IMR-90 (cell line): Measurements from ENCODE around the gene CCDC116. TPM values are rescaled to one million over a fixed set of nuclear protein-coding genes. Genes with fewer than 3 reads are reported as not detected.

ENCODE experiments used
- ATAC-seq: fragments of 200-7000 bp; cut with Tn5 transposase; 2 replicates; pipeline ENCODE4 v1.9.1; 2020; ENCODE audit warnings: low read depth, mild to moderate bottlenecking, moderate library complexity
- BruUV-seq: library from RNA; stranded (reverse); fragments of 400-500 nt; replicated peaks from 2 replicates; lab custom pipeline; 2021; lab: Mats Ljungman, UMichigan
- CTCF ChIA-PET: fragments of 300-600 bp; formaldehyde crosslinking; extraction: SDS; loops from one replicate; lab custom pipeline; 2021; ENCODE audit warnings: antibody characterized with exemption; lab: Yijun Ruan, JAX
- POLR2A ChIA-PET: fragments of 300-600 bp; sonication (Branson Sonifier 250); formaldehyde crosslinking; loops from one replicate; lab custom pipeline; 2022; ENCODE audit warnings: antibody characterized with exemption; ENCODE audit not compliant: unreplicated experiment; lab: Charles Lee
- DNase-seq: peaks from one replicate; pipeline ENCODE4 v3.0.0; 2013
- H2AFZ ChIP-seq: replicated peaks from 2 replicates; pipeline ENCODE3; 2013; ENCODE audit warnings: low read length, mild to moderate bottlenecking; ENCODE audit not compliant: poor library complexity
- H2AK5ac ChIP-seq: 2 replicates; pipeline ENCODE4 v1.6.1; 2013; ENCODE audit warnings: low read depth, low read length, inconsistent platforms
- H2AK9ac ChIP-seq: replicated peaks from 2 replicates; pipeline ENCODE3; 2013; ENCODE audit warnings: mild to moderate bottlenecking, low read depth, low read length, moderate library complexity; ENCODE audit not compliant: poor library complexity
- H2BK120ac ChIP-seq: 2 replicates; pipeline ENCODE4 v1.6.1; 2013; ENCODE audit warnings: low read depth, low read length, inconsistent platforms
- H2BK15ac ChIP-seq: 3 replicates; pipeline ENCODE4 v1.6.1; 2013; ENCODE audit warnings: low read depth, low read length, inconsistent platforms
- H2BK20ac ChIP-seq: 2 replicates; pipeline ENCODE4 v1.6.1; 2013; ENCODE audit warnings: low read depth, mild to moderate bottlenecking, inconsistent platforms, low read length, moderate library complexity
- H2BK5ac ChIP-seq: 2 replicates; pipeline ENCODE4 v1.6.1; 2013; ENCODE audit warnings: mild to moderate bottlenecking, low read depth, low read length, inconsistent platforms; ENCODE audit not compliant: poor library complexity, severe bottlenecking
- H3K14ac ChIP-seq: replicated peaks from 2 replicates; pipeline ENCODE4 v1.6.1; 2013; ENCODE audit warnings: low read depth, low read length, inconsistent platforms
- H3K18ac ChIP-seq: 2 replicates; pipeline ENCODE4 v1.6.1; 2013; ENCODE audit warnings: low read depth, low read length, control low read depth
- H3K23ac ChIP-seq: 2 replicates; pipeline ENCODE4 v1.6.1; 2013; ENCODE audit warnings: low read depth, low read length, inconsistent platforms
- H3K27ac ChIP-seq: 2 replicates; pipeline ENCODE4 v1.5.1; 2013; ENCODE audit warnings: mild to moderate bottlenecking, control low read depth, low read length; ENCODE audit not compliant: insufficient read depth
- H3K27me3 ChIP-seq: 2 replicates; pipeline ENCODE4 v1.6.1; 2013; ENCODE audit warnings: low read length; ENCODE audit not compliant: control insufficient read depth, insufficient read depth
- H3K36me3 ChIP-seq: 2 replicates; pipeline ENCODE4 v1.6.1; 2013; ENCODE audit warnings: low read length, mixed read lengths; ENCODE audit not compliant: control insufficient read depth, insufficient read depth
- H3K4ac ChIP-seq: 2 replicates; pipeline ENCODE4 v1.6.1; 2013; ENCODE audit warnings: low read depth, low read length, inconsistent platforms
- H3K4me1 ChIP-seq: 2 replicates; pipeline ENCODE4 v1.6.1; 2013; ENCODE audit warnings: low read length, mixed read lengths; ENCODE audit not compliant: control insufficient read depth, insufficient read depth
- H3K4me2 ChIP-seq: 2 replicates; pipeline ENCODE4 v1.6.1; 2013; ENCODE audit warnings: low read depth, mild to moderate bottlenecking, control low read depth, low read length, moderate library complexity
- H3K4me3 ChIP-seq: 2 replicates; pipeline ENCODE4 v1.5.1; 2013; ENCODE audit warnings: low read depth, mild to moderate bottlenecking, control low read depth, low read length, moderate library complexity; ENCODE audit not compliant: insufficient read depth
- H3K56ac ChIP-seq: 2 replicates; pipeline ENCODE4 v1.6.1; 2013; ENCODE audit warnings: low read length, inconsistent platforms; ENCODE audit not compliant: insufficient read depth; ENCODE audit errors: extremely low read depth
- H3K79me1 ChIP-seq, 2 experiments: 2 replicates each; pipeline ENCODE4 v1.6.1; 2013; ENCODE audit warnings: low read length in 2 of 2, inconsistent platforms in 1 of 2, low read depth in 1 of 2
- H3K9ac ChIP-seq: 2 replicates; pipeline ENCODE4 v1.6.1; 2013; ENCODE audit warnings: low read depth, low read length, control low read depth
- H3K9me1 ChIP-seq: 2 replicates; pipeline ENCODE4 v1.6.1; 2013; ENCODE audit warnings: low read length, inconsistent platforms; ENCODE audit not compliant: insufficient read depth
- H3K9me3 ChIP-seq: 2 replicates; pipeline ENCODE4 v1.6.1; 2013; ENCODE audit warnings: low read length; ENCODE audit not compliant: control insufficient read depth, insufficient read depth
- H4K20me1 ChIP-seq: 2 replicates; pipeline ENCODE4 v1.6.1; 2013; ENCODE audit warnings: low read length, inconsistent platforms; ENCODE audit not compliant: insufficient read depth
- H4K5ac ChIP-seq: 2 replicates; pipeline ENCODE4 v1.6.1; 2013; ENCODE audit warnings: mild to moderate bottlenecking, low read depth, low read length, control low read depth
- H4K8ac ChIP-seq, 2 experiments: 2 replicates each; pipeline ENCODE4 v1.6.1; 2013; ENCODE audit warnings: low read depth in 2 of 2, low read length in 2 of 2, control low read depth in 1 of 2, inconsistent platforms in 1 of 2
- H4K91ac ChIP-seq: 2 replicates; pipeline ENCODE4 v1.6.1; 2013; ENCODE audit warnings: low read depth, low read length, inconsistent platforms; ENCODE audit not compliant: insufficient read depth
- CHD1 ChIP-seq: IDR thresholded peaks from 2 replicates; pipeline ENCODE4 v1.6.1; 2012; ENCODE audit warnings: low read depth, low read length, improper control_type of control experiment
- MAFK ChIP-seq: IDR thresholded peaks from 2 replicates; pipeline ENCODE4 v1.6.1; 2012; ENCODE audit warnings: low read depth, low read length, improper control_type of control experiment
- MAZ ChIP-seq: IDR thresholded peaks from 2 replicates; pipeline ENCODE4 v1.6.1; 2012; ENCODE audit warnings: low read depth, mild to moderate bottlenecking, low read length, improper control_type of control experiment, moderate library complexity, borderline replicate concordance
- POLR2A ChIP-seq: IDR thresholded peaks from 2 replicates; pipeline ENCODE4 v1.6.1; 2012; ENCODE audit warnings: mild to moderate bottlenecking, low read depth, low read length
- RAD21 ChIP-seq: IDR thresholded peaks from 2 replicates; pipeline ENCODE4 v1.6.1; 2012; ENCODE audit warnings: low read length, improper control_type of control experiment
- SMC3 ChIP-seq: fragments of 150-350 bp; IDR thresholded peaks from 2 replicates; pipeline ENCODE4 v1.6.1; 2016; ENCODE audit warnings: low read depth, mild to moderate bottlenecking, antibody characterized with exemption, low read length, moderate library complexity
- USF2 ChIP-seq: fragments of 150-350 bp; IDR thresholded peaks from 2 replicates; pipeline ENCODE4 v1.6.1; 2017; ENCODE audit warnings: mild to moderate bottlenecking, antibody characterized with exemption, low read length, low read depth
- WGBS, 2 experiments: methylation state at CpG; one replicate each; pipeline versions ENCODE4 v1.1.5 to v1.1.7; 2013; ENCODE audit warnings: missing lambda C conversion rate in 2 of 2; ENCODE audit not compliant: insufficient read length in 1 of 2; ENCODE audit errors: extremely low coverage in 2 of 2; 5-methylcytosine and 5-hydroxymethylcytosine counted together
- dilution Hi-C: fragments of 300-500 bp; cut with HindIII; formaldehyde crosslinking; loops from one replicate; pipeline ENCODE4 v1.14.3; 2018; ENCODE audit warnings: low sequenced_read_pairs; ENCODE audit not compliant: unreplicated experiment
- in situ Hi-C: fragments of 300-500 bp; cut with MboI; formaldehyde crosslinking; loops from 3 replicates; pipeline ENCODE4 v1.14.3; 2019; ENCODE audit warnings: low sequenced_read_pairs, inconsistent platforms, mixed read lengths
- intact Hi-C: fragments of 100-400 bp; cut with micrococcal nuclease; formaldehyde crosslinking; loops from 2 replicates; pipeline ENCODE4 v1.10.0; 2022
- polyA plus RNA-seq, 3 experiments: library from polyadenylated mRNA; depleted of rRNA; stranded (reverse); fragments of >200 nt; gene quantifications; 2 replicates each; pipeline ENCODE4 v1.2.3, GENCODE V29; 2012; ENCODE audit warnings: low replicate concordance in 1 of 3
- total RNA-seq: library from RNA; depleted of rRNA; stranded (reverse); fragments of >200 nt; gene quantifications from 2 replicates; pipeline ENCODE4 v1.2.3, GENCODE V29; 2012

CCDC116 gene
- total and polyA plus RNA-seq, 2 of the 4 experiments (the other 2 are of a cell fraction): under 0.01 to 0.27 TPM

- TF ChIP-seq MAFK: no peak
- TF ChIP-seq POLR2A: no peak
These were observed 6.4 kb upstream of the CCDC116 start (continued) for GRCh38 chr22:21626073-21626734.

DNA sequence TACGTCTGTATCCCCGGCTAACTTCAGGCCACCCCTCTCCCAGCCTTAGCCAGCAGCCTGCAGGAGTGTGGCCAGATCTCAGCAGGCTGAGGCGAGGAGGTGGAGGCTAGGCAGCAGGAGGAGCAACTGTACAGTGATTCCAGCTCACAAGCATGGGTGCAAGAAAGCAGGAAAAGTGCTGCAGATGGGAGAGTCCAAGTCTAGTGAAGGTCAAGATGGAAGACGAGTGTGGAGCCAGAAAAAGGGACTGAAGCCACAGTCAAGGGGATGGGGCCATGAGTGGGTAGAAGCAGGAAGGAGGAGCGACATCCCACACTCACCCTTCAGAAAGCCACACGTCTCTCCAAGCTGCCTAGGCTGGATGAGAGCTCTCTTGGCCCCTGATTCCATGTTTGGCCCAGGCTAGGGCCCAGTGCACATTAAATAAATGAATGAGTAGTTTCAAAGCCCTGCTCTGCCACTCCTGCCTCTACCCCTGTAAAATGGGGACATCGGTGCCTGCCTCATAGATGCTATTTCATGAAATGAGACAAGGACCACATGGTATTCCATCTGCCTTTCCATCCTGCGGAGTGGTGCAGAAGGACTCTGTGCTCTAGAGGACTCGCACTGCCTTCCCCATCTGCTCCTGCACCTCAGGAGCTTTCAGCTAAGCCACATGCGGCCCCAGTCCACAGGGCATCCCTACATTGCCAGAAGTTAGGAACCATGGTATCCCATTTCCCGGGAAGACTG, 5.7 kb upstream of the CCDC116 start:
- CTCF ChIA-PET: no interaction called here
- DNase-seq: no peak
- Histone ChIP-seq H3K4me1 (peaks cover 7% of the 10 kb centered on the region), H2AK9ac (no peak overlapping the region), H3K18ac (no peak overlapping the region), H4K20me1 (peaks cover 56% of the 10 kb centered on the region), H3K9me1 (peaks cover 7% of the 10 kb centered on the region; the same call in 1 of the 2 replicates), H2AK5ac (no peak overlapping the region), H3K23ac (no peak overlapping the region), H2AFZ (no peak overlapping the region), H4K5ac (no peak overlapping the region), H2BK5ac (no peak overlapping the region), H2BK120ac (no peak overlapping the region), H4K8ac (no peak overlapping the region), H3K56ac (no peak overlapping the region), H3K9ac (no peak overlapping the region), H3K14ac (no peak overlapping the region), H3K4me3 (no peak overlapping the region), H3K27me3 (no peaks in the 10 kb centered on the region), H2BK15ac (no peak overlapping the region), H3K36me3 (peaks cover 20% of the 10 kb centered on the region), H3K9me3 (no peaks in the 10 kb centered on the region), H3K27ac (no peak overlapping the region), H4K91ac (no peak overlapping the region), H3K79me1 (peaks cover 21 to 75% of the 10 kb centered on the region in 2 experiments), H2BK20ac (no peak overlapping the region), H3K4ac (no peak overlapping the region), H3K4me2 (no peak overlapping the region)
- no peak for ATAC-seq
- POLR2A ChIA-PET: no interaction called here
- dilution Hi-C loops: no loop called here
- WGBS, 2 experiments: 88% methylated on average over 3 of the region's 11 CpGs; no CpG with 5 or more reads in 1 of the 2 experiments
- in situ Hi-C loops: no loop called here
- TF ChIP-seq RAD21 (no peak), CHD1 (no peak), USF2 (no peak), SMC3 (no peak), MAZ (no peak)
- intact Hi-C loops: no loop called here
- no TSS peak for BruUV-seq
